Amniotic epithelial cell (primary cell): ENCODE results near the gene VPS8.
"Not testable (repeated sequence)": the region's sequence is repeated elsewhere in the genome, so short reads cannot be mapped to it uniquely, and the experiment has no call there.

Source experiments
- DNase-seq: peaks from one replicate; pipeline ENCODE4 v3.0.0-alpha.2; 2010; ENCODE audit warnings: low read depth

VPS8 gene

GRCh38 chr3:184872200-184872599 is 60.2 kb downstream of the VPS8 start:
- DNase-seq = peak; percentile 20

- no peak for DNase-seq
Observed at GRCh38 chr3:184873141-184873540, 61.2 kb downstream of the VPS8 start.

- DNase-seq = peak; percentile 57
Observed at GRCh38 chr3:184874709-184875644, 63.0 kb downstream of the VPS8 start.

GRCh38 chr3:184880276-184881019 is 68.5 kb downstream of the VPS8 start:
- DNase-seq = no peak

GRCh38 chr3:184884359-184885017 is 72.5 kb downstream of the VPS8 start:
- no peak for DNase-seq

- no peak for DNase-seq
Observed at GRCh38 chr3:184885112-184885511, 73.1 kb downstream of the VPS8 start.

GRCh38 chr3:184887574-184887973 is 75.6 kb downstream of the VPS8 start:
- DNase-seq = peak; percentile 22

- DNase-seq = no peak
Observed at GRCh38 chr3:184889312-184889904, 77.4 kb downstream of the VPS8 start.

GRCh38 chr3:184894051-184894450 is 82.1 kb downstream of the VPS8 start:
- DNase-seq = no peak

- no peak for DNase-seq
Observed at GRCh38 chr3:184895350-184895749, 83.4 kb downstream of the VPS8 start.

- DNase-seq = no peak
Observed at GRCh38 chr3:184896336-184896735, 84.4 kb downstream of the VPS8 start.

- DNase-seq = no peak
Observed at GRCh38 chr3:184899953-184900595, 88.1 kb downstream of the VPS8 start.

- not testable (repeated sequence) for DNase-seq
Observed at GRCh38 chr3:184907031-184907430, 95.1 kb downstream of the VPS8 start.

GRCh38 chr3:184907681-184908649 is 96.0 kb downstream of the VPS8 start:
- DNase-seq = no peak

GRCh38 chr3:184908859-184909258 is 96.9 kb downstream of the VPS8 start:
- DNase-seq = no peak

- DNase-seq = no peak
Observed at GRCh38 chr3:184910664-184911063, 98.7 kb downstream of the VPS8 start.

GRCh38 chr3:184911570-184911969 is 99.6 kb downstream of the VPS8 start:
- DNase-seq = no peak

- DNase-seq = no peak
Observed at GRCh38 chr3:184912163-184912562, 100.2 kb downstream of the VPS8 start.

- peak; percentile 51 for DNase-seq
Observed at GRCh38 chr3:184914628-184915027, 102.7 kb downstream of the VPS8 start.

GRCh38 chr3:184918750-184919149 is 106.8 kb downstream of the VPS8 start:
- DNase-seq = no peak
